HG02885 (cell line): ENCODE data around the gene KRT83.
A peak's percentile ranks its signal among the peaks of the same experiment; 100 is the strongest.
"Not testable (repeated sequence)": the region's sequence is repeated elsewhere in the genome, so short reads cannot be mapped to it uniquely, and the experiment has no call there.

Source experiments
- ATAC-seq: cut with Tn5 transposase; IDR thresholded peaks from one replicate; pipeline ENCODE4 v1.9.1; 2021; ENCODE audit warnings: mild to moderate bottlenecking; ENCODE audit not compliant: unreplicated experiment, poor library complexity

The KRT83 gene

GRCh38 chr12:52290483-52291134 lies 30.6 kb downstream of the KRT83 start:
- ATAC-seq: not testable (repeated sequence)

- peak; percentile 96 for ATAC-seq
These were observed 33.1 kb downstream of the KRT83 start for GRCh38 chr12:52287816-52288805.

DNA sequence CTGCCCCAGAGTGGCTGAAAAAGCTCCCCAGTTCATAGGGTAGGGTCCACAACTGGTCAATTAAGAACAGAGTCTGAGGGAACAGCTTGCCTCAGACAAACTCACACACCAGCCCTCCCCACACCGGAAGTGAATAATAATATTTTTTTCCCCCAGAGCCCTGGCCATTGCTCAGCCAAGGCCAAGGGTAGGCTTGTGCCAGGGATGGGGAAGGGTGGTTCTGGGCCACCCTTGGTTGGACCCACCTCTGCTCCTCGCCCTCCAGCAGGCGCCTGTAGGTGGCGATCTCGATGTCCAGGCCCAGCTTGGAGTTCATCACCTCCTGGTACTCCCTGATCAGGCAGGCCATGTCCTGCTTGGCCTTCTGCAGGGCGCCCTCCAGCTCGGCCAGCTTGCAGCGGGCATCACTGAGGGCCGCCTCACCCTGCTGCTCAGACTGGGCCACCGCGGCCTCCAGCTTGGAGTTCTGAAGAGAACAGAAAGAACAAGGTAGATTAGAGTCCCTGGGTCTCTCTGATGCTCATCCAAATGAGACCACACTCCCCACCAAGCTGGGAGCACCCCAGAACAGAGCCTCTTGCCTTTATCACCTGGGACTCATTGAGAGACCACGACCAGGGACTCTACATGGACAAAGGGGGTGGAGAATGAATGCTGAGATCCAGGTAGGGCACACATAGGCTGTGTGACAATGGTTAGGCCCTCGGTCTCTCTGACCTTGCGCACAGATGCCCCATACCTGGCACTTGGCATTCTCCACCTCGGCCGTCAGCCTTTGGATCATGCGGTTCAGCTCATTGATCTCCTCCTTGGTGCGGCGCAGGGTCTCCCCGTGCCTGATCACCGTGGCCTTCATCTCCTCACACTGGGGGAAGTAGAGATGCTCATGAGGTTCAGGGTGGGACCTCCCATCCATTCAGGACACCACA lies 34.1 kb downstream of the KRT83 start:
- not testable (repeated sequence) for ATAC-seq

GRCh38 chr12:52285851-52286530 lies 35.2 kb downstream of the KRT83 start:
- ATAC-seq: no peak

DNA sequence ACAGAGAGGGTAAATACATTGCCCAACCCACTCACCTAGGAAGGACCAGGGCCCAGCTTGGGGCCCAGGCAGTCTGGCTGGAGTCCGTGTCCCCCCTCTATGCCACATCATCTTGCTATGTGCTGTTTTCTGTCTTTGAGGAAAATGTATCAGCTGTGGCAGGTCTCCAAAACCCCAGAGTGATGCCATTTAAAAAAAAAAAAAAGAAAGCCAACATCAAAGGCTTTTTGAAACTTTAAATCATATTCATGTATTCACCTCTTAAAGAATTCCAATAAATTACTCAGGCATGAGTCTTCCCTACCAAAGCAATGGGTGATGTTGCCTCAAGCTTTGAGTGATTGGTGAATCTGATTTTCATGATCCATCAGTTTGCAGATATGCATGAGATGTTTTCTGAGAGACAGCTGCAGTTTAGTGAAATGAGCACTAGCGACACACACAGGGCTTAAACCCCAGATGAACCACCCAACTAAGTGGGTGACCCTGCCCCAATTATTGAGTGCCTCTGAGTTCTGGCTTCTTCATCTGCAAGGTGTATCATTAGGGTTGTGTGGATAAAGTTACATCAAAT lies 35.9 kb downstream of the KRT83 start:
- no peak for ATAC-seq

DNA sequence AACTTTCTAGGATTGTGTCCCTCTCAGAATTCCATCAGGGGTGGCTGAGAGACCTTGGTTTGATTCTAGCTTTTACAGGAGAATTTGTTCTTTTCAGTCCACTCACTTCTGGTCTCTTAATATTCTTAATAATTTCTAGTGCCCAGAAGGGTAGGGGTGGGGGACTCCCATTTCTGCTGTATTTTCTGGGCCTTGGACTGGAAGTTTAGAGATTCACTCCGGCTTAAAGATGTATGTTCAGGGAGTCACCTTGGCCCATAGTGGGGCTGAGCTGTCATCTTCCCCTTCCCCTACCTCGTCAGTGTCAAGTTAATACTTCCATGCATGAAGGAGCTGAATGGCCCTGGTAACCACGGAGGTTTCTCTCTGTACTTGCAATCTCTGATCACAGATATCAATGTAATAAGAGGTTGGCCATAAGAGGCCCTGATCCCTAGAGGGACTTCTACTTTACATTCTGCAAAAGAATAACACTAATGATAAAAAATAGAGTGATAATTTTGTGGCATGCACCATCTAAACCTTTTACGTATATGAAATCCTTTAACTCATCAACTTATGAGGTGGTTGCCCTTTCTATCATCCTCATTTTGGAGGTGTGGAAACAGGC lies 36.5 kb downstream of the KRT83 start:
- no peak for ATAC-seq

GRCh38 chr12:52280796-52281560 lies 40.2 kb downstream of the KRT83 start:
- no peak for ATAC-seq

DNA sequence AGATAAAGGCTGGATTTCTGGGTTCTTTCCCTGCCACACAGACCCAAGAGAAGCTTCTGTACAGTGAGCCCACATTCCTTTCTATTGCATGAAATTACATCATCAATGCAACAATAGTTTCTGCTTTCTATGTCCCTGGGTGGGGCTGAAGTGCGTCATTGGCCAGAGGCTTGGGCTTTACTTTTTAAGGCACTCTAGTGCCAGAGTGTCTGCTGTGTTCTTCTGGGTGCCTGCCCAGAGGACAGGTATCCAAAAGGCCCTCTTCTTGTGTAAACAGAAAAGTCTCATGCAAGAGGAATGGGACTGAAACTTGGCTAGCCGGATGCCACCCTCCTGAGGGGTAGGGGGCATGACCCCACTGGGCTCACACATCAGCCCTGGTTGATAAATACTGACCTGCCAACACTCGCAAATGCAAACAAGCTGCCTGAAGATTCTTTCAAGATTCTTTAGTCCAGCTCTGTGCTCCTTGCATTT lies 40.8 kb downstream of the KRT83 start:
- no peak for ATAC-seq

- ATAC-seq: no peak
These were observed 41.5 kb downstream of the KRT83 start for GRCh38 chr12:52279422-52280318.

- ATAC-seq: peak; percentile 79
These were observed 42.4 kb downstream of the KRT83 start for GRCh38 chr12:52278575-52279421.

DNA sequence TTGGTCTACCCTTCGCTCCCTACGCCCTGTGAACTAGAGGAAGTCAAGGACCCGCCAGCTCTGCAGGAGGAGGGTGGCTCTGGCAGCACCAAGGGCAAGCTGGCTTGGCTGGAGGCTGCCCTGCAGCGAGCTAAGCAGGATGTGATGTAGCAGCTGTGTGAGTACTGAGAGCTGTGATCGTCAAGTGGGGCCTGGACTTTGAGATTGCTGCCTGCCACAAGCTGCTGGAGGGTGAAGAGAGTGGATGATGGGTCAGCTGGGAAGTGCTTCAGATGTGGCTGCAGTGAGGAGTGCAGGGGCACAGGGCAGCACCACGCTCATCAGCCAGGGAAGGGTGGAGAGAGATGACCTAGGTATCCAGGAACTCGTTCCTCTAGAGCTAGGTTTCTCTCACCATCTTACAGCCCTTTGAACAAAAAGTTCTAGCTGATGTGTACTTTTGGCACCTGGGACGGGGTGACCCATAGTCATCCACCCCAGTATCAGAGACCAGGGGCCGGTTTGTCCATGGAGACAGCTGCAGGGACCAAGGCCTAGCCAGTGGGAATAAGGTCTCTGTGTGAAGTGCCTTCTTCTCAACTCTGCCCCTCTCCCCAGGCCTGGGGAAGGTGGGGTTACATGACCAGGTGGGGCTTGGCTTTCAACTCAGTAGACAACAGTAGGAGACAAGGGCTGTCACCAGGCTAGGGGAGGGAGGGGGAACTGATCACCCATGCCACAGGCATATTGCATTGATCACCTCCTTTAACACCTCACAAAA lies 43.5 kb downstream of the KRT83 start:
- no peak for ATAC-seq

- no peak for ATAC-seq
These were observed 45.5 kb downstream of the KRT83 start for GRCh38 chr12:52275686-52276085.

DNA sequence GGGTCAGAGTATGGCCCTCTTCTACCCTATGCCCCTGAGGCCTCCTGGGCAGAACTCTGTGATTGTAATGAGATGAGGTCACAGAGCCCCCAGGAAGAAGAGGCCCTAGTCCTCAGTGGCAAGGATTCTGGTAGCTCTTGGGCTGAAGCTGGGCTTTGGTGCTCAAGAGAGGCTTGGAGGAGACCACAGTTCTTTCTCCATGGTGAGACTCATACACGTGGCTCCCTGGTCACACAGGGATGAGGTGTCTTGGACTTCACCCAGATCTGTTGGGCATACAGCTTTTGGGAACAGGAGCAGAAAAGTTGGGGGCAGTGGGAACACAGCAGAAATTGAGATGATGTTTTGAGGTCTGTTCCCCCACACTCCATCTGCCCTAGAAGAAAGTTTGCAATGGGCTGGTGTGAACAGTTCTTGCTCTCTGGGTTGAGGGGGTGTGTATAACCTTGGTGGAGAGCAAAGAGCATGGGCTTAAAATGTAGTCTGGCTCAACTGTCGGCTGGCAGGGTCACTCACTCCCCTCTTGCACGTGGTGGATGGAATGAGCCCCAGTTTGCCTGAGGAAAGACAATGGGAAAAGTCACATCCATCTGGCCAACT lies 46.6 kb downstream of the KRT83 start, which contains the start of gene KRT86:
Gene KRT86, plus strand, starts transcription at position 125 of the 600 bp plus-strand sequence. CDS start 27,272 bp downstream, outside the sequence.
- no peak for ATAC-seq

DNA sequence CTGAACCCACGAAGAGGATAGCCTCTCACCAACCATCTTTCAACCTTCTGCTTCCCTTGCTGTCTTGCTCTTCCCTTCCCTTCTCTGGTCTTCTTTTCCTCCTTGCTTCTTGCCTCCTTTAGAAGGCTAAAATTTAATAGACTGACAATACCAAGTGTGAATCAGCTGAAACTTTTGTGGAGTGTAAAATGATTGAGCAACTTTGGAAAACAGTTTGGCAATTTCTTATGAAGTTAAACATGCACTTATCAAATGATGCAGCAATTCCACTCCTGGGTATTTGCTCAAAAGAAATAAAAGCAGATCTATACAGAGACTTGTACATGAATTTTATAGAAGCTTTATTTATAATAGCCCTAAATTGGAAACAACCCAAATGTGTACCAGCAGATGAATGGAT lies 50.0 kb downstream of the KRT83 start:
- ATAC-seq: no peak

GRCh38 chr12:52270541-52271070 lies 50.6 kb downstream of the KRT83 start:
- no peak for ATAC-seq
